Peyer's patch (tissue), 4 donors: ENCODE measurements around the gene PBLD. TPM values are rescaled to one million over a fixed set of nuclear protein-coding genes. Genes with fewer than 3 reads are reported as not detected.
A peak's percentile ranks its signal among the peaks of the same experiment; 100 is the strongest.

Source experiments
- DNase-seq, 3 donors: peaks; one replicate each; pipeline ENCODE4 v3.0.0-alpha.2; 2017 to 2019
- H3K27ac ChIP-seq, 4 donors: fragments of 200-600 bp; sonication (generic); one replicate each; pipeline ENCODE4 v1.5.1; 2016 to 2019
- H3K27me3 ChIP-seq, 2 donors: fragments of 200-600 bp; sonication (generic); one replicate each; pipeline ENCODE4 v1.5.1; 2019
- H3K36me3 ChIP-seq, 3 donors: fragments of 200-600 bp; sonication (generic); one replicate each; pipeline ENCODE4 v1.5.1; 2016 to 2019
- H3K4me1 ChIP-seq, 4 donors: fragments of 200-600 bp; sonication (generic); one replicate each; pipeline ENCODE4 v1.5.1; 2016 to 2019
- H3K4me3 ChIP-seq, 4 donors: fragments of 200-600 bp; sonication (generic); 1 replicate in 3 of 4; 2 replicates in 1 of 4; pipeline ENCODE4 v1.5.1; 2016 to 2019; ENCODE audit warnings: mild to moderate bottlenecking in 1 of 4
- H3K9me3 ChIP-seq, 4 donors: fragments of 200-600 bp; sonication (generic); one replicate each; pipeline ENCODE4 v1.5.1; 2016 to 2019; ENCODE audit warnings: mild to moderate bottlenecking in 1 of 4
- CTCF ChIP-seq, 6 experiments: fragments of 450-650 bp in 4 of 6; fragments of 200-600 bp in 2 of 6; sonication (generic) in 1 of 6; IDR thresholded peaks; one replicate each; pipeline ENCODE4 v1.5.1; 2017 to 2019; ENCODE audit warnings: antibody characterized with exemption in 6 of 6, mild to moderate bottlenecking in 3 of 6, moderate library complexity in 1 of 6
- POLR2A ChIP-seq, 2 donors: fragments of 450-650 bp; IDR thresholded peaks; one replicate each; pipeline ENCODE4 v1.5.1; 2017; ENCODE audit warnings: antibody characterized with exemption in 2 of 2, mild to moderate bottlenecking in 2 of 2, moderate library complexity in 2 of 2
- total RNA-seq, 4 donors: library from RNA; depleted of rRNA; stranded (reverse); fragments of >200 nt; gene quantifications; one replicate each; pipeline ENCODE4 v1.1.0, GENCODE V29; 2016

Gene PBLD
- 100 to 1,000 TPM in 3 of 4 donors, 10 to 100 TPM in 1; 30.5 to 241 (median 182) TPM for total RNA-seq

DNA sequence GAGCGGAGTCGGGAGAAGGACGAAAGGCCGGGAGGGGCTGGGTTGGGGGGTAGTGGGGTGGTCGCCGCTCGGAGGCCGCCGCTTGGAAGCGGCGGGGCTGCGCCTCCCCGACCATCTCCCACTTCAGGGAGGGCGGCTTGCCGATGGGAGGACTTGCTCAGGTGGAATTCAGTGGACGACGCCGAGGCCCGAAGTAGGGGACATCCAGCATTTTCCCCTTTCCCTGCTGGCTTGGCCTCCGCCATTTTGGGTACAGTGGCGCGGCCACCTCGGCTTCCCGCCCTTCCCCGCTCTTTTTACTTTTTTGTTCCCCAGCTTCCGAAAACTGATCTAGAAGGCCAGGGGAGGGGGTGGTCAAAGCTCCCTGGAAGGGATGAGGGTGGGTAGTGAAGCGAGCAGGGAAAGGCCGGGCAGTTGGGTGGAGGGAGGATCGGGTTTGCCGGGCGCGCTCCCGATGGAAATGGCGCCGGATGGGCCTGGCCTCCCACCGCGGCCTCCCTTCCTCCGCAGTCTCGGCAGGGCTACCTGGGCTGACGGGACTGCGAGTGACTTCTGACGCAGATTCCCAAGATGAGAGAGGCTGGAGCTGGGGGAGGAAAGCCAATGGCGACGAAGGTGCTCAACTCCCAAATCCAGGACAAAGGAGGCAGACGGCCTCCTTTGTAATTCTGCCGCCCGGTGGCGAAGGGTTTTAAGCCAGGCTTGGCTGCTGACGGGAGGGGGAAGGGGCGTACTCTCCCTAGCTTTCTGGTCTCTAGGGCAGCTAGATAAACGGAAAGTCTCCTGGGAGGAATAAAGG is at the start of gene PBLD:
Gene PBLD, minus strand, starts transcription at position 670 of the 799 bp plus-strand sequence. CDS start 26,084 bp downstream, outside the sequence.
- Histone ChIP-seq H3K9me3 (no peaks in the 10 kb centered on the region), H3K27ac (peak within 1 kb of the TSS; percentile 96 to 99 (median 98)), H3K4me3 (peak within 1 kb of the TSS; percentile 81 to 99 (median 94)), H3K27me3 (no peaks in the 10 kb centered on the region), H3K36me3 (no peaks in the 10 kb centered on the region), H3K4me1 (peaks cover 0 to 33% (median 11%) of the 10 kb centered on the region in 4 donors)
- TF ChIP-seq CTCF (IDR thresholded peaks at IDR 0.05) (peak in 4 of 6 experiments; percentile 33 to 66 (median 56)), POLR2A (IDR thresholded peaks at IDR 0.05) (peak; percentile 61 to 63)
- DNase-seq, result peak; percentile 58 to 85 (median 84)

DNA sequence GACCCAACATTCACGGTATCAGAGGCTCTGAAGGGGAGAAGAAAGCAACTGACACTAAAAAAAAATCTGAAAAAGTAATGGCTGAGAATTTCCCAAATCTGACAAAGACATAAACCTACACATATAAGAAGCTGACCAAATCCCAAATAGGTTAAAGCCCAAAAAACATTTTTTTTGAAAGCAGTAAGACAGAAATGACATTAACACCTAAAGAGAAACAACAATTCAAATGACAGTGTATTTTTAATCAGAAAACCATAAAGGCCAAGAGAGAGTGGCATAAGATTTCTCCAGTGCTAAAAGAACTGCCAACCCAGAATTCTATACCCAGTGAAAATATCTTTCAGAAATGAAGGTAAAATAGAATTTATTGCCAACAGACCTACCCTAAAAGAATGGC is 38.9 kb upstream of the PBLD start:
- Histone ChIP-seq H3K36me3 (peaks cover 0 to 62% (median 0%) of the 10 kb centered on the region in 3 donors), H3K4me1 (no peaks in the 10 kb centered on the region), H3K9me3 (peaks cover 0 to 9% (median 2%) of the 10 kb centered on the region in 4 donors), H3K27me3 (no peaks in the 10 kb centered on the region), H3K27ac (no peak overlapping the region), H3K4me3 (no peak overlapping the region)
- DNase-seq, result no peak
- TF ChIP-seq POLR2A (IDR thresholded peaks at IDR 0.05) (no peak), CTCF (IDR thresholded peaks at IDR 0.05) (no peak)

DNA sequence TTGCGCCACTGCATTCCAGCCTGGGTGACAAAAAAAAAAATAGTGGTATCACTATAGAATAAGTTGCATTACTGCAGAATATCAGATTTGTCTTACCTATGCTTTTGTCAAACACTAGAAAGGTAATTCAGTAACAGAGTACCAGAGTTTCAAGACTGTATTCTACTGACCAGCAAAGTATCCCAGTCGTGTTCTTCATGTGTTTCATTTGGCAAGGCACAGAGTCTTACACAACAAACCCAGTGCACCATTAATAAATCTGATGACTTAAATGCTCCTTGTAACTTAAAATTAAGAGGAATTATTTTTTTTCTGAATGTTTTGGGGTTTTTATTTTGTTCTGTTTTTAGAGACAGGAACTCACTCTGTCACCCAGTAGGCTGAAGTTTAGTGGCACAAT is 34.4 kb upstream of the PBLD start:
- Histone ChIP-seq H3K27me3 (no peaks in the 10 kb centered on the region), H3K9me3 (peaks cover 0 to 8% (median 2%) of the 10 kb centered on the region in 4 donors), H3K4me3 (no peak overlapping the region), H3K4me1 (no peaks in the 10 kb centered on the region), H3K36me3 (peaks cover 0 to 44% (median 0%) of the 10 kb centered on the region in 3 donors), H3K27ac (no peak overlapping the region)
- TF ChIP-seq POLR2A (IDR thresholded peaks at IDR 0.05), result no peak
- no peak for TF ChIP-seq CTCF (IDR thresholded peaks at IDR 0.05)
- DNase-seq, result no peak

- H3K9me3 ChIP-seq, result peaks cover 0 to 2% (median under 1%) of the 10 kb centered on the region in 4 donors
- no peaks in the 10 kb centered on the region for H3K27me3 ChIP-seq
- H3K4me3 ChIP-seq, result no peak overlapping the region
- H3K4me1 ChIP-seq, result no peaks in the 10 kb centered on the region
- TF ChIP-seq CTCF (IDR thresholded peaks at IDR 0.05), result no peak
- TF ChIP-seq POLR2A (IDR thresholded peaks at IDR 0.05), result no peak
- no peak overlapping the region for H3K27ac ChIP-seq
- peaks cover 0 to 43% (median 0%) of the 10 kb centered on the region in 3 donors for H3K36me3 ChIP-seq
- DNase-seq, result no peak
These were observed 33.9 kb upstream of the PBLD start for GRCh38 chr10:68366600-68366999.

GRCh38 chr10:68365611-68366010 is 32.9 kb upstream of the PBLD start:
- H3K27me3 ChIP-seq, result no peaks in the 10 kb centered on the region
- H3K9me3 ChIP-seq, result no peaks in the 10 kb centered on the region

More at GRCh38 chr10:68365611-68366010, 32.9 kb upstream of the PBLD start:
- no peak overlapping the region for H3K27ac ChIP-seq
- no peaks in the 10 kb centered on the region for H3K4me1 ChIP-seq
- peaks cover 0 to 43% (median 0%) of the 10 kb centered on the region in 3 donors for H3K36me3 ChIP-seq
- DNase-seq, result no peak
- no peak for TF ChIP-seq CTCF (IDR thresholded peaks at IDR 0.05)
- no peak for TF ChIP-seq POLR2A (IDR thresholded peaks at IDR 0.05)
- no peak overlapping the region for H3K4me3 ChIP-seq
